SH-SY5Y (cell line): Measurements from ENCODE around the gene VPS8.

Experiments
- GATA2 ChIP-seq: IDR thresholded peaks from 2 replicates; pipeline ENCODE4 v1.6.1; 2011; ENCODE audit warnings: mild to moderate bottlenecking, low read depth, low read length
- GATA3 ChIP-seq: IDR thresholded peaks from 2 replicates; pipeline ENCODE4 v1.6.1; 2011; ENCODE audit warnings: low read depth, mild to moderate bottlenecking, low read length, moderate library complexity

The VPS8 gene

GRCh38 chr3:184965639-184966430, 153.9 kb downstream of the VPS8 start:
- TF ChIP-seq GATA2 (no peak), GATA3 (no peak)

GRCh38 chr3:184968115-184968514, 156.1 kb downstream of the VPS8 start:
- TF ChIP-seq GATA3 (no peak), GATA2 (no peak)

- TF ChIP-seq GATA3 (no peak), GATA2 (no peak)
Measured at GRCh38 chr3:184970186-184970585, 158.2 kb downstream of the VPS8 start.

DNA sequence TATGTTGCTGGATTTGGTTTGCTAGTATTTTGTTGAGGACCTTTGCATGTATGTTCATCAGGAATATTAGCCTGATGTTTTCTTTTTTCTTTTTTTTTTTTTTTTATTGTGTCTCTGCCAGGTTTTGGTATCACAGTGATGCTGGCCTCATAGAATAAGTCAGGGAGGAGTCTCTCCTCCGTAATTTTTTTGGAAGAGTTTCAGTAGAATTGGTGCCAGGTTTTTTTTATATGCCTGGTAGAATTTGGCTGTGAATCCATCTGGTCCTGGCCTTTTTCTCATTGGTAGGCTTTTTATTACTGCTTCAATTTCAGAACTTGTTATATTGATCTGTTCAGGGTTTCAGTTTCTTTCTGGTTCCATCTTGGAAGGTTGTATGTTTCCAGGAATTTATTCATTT, 165.8 kb downstream of the VPS8 start:
- no peak for TF ChIP-seq GATA2
- TF ChIP-seq GATA3 = no peak

- TF ChIP-seq GATA3 (no peak), GATA2 (no peak)
Measured at GRCh38 chr3:184981071-184981470, 169.1 kb downstream of the VPS8 start.

- TF ChIP-seq GATA2 (no peak), GATA3 (no peak)
Measured at GRCh38 chr3:184982076-184982475, 170.1 kb downstream of the VPS8 start.

DNA sequence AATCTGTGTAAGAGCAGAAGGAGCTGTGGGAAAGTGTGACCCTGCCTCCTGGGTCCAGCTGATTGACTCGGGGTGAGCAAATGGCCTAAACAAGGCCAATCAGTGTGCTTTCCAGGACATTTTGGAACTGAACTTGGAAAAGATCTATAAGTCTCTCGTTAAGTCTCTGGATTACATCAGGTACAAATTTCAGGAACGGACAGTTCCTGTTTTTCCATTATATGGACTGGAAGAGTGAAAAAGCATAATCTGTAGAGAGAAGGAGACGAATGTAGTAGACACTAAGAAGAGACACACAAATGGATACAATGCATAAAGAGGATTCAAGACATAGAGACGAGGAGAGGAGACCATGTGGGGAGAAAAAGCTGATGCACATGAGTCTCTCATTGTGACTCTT, 173.6 kb downstream of the VPS8 start:
- TF ChIP-seq GATA2 = no peak
- TF ChIP-seq GATA3 = no peak

DNA sequence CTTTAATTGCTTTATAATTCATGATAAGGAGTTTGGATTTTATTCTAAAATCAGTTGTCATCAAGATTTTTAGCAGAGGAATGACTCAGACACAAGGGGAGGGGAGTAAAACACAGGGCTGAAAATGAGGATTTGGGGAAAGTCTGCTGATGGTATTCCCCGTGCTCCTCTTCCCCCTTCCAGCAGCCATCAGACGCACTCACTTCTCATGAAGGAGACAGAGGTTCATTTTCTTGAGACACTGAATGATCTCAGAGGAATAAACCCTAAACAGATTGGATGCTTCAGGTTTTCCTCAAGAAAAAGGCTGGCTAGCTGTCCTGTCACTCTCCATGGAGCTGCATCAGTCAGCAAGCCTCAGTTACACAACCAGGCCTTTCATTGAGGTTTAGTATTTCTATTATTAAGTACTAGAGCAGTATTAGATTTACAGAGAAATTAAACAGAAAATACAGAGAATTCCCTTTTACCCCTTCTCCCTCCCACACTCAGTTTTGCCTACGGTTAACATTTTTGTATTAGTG, 174.5 kb downstream of the VPS8 start:
- no peak for TF ChIP-seq GATA2
- no peak for TF ChIP-seq GATA3

DNA sequence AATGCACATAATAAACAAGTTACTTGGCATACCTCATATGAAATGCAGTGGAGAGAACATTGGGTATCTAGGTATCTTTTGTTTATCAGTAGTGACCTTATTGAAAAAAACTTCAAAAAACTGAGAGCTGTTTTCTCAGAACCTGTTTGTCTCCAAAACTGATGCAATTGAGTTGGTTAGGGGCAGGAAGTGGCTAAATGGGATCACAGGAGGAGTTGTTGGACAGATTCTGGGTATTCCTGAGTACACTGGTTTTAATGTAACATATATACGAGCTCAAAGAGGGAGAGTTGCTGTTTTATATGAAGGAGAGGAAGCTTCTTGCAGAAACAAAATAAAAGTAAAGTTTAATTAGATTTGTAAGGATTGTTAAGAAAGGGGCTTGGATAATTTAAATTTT, 181.4 kb downstream of the VPS8 start:
- TF ChIP-seq GATA2 = no peak
- no peak for TF ChIP-seq GATA3

GRCh38 chr3:185009650-185010049, 197.7 kb downstream of the VPS8 start:
- TF ChIP-seq GATA3 = no peak
- TF ChIP-seq GATA2 = no peak

DNA sequence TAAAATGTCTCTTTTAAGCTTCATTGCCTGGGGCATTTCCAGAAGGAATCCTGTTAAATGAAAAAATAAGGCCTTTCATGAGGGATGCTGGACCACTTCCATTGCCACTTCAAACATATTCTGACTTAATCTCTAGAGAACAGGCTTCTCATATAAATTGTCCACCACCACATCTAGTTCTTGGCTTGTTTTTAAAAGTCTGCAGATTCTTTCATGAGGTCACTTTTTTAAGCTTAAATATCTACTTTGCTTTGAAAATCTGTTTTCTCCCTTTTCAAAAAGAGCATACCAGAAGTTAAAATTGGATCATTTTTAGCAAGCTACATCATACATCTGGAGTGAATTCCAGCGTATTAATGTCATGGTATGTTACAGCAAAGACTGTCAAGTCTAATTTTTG, 209.3 kb downstream of the VPS8 start:
- TF ChIP-seq GATA3 (no peak), GATA2 (no peak)

GRCh38 chr3:185024406-185024805, 212.4 kb downstream of the VPS8 start:
- TF ChIP-seq GATA2 (no peak), GATA3 (no peak)

GRCh38 chr3:185024966-185025365, 213.0 kb downstream of the VPS8 start:
- TF ChIP-seq GATA2 = no peak
- no peak for TF ChIP-seq GATA3

DNA sequence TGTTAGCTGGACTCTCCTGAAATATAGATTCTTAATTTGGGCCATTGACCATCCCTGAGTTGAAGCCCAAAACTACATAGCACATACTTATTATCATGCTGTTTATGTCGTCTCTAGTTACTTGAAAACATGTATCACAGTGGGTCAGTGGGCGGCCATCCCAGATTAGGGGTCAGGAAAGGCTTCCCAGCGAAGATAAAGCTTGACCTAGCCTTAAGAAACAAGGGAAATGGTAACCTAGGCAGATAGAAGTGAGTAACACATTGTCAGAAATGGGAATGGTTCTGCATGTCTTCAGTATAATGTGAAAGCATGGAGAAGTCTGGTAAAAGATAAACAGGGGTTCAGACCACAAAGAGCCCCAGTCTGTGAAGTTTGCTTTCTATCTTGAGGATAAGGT, 216.2 kb downstream of the VPS8 start:
- TF ChIP-seq GATA3 = no peak
- TF ChIP-seq GATA2 = no peak

DNA sequence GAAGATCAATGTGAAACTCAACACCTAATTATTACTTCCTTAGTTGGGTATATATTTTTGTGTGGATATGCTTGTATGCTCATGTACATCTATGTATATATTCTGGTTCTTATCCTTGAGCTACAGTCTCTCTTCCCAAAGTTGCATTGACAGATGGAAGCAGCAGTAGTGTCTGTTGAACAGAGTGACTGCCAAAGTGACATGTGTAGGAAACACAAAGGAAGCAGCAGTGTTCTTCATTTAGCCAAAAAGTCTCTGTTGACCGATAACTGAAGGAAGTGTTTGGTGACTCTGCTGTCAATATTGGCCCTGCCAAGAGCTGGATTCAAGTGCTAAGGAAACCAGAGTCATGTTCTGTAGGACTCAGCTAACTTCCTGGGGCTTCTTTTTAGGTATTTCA, 217.1 kb downstream of the VPS8 start:
- TF ChIP-seq GATA2 (no peak), GATA3 (no peak)
